Sigmoid colon (tissue), 4 donors: ENCODE data around the gene RUNX1.

Experiments
- CTCF ChIP-seq, 4 experiments: fragments of 450-650 bp in 3 of 4; fragments of 200-600 bp in 1 of 4; IDR thresholded peaks; one replicate each; pipeline ENCODE4 v1.5.1; 2016 to 2019; ENCODE audit warnings: antibody characterized with exemption in 4 of 4, mild to moderate bottlenecking in 3 of 4, moderate library complexity in 2 of 4
- EP300 ChIP-seq, 4 donors: sonication (generic); formaldehyde crosslinking; IDR thresholded peaks; one replicate each; pipeline ENCODE4 v1.6.1; 2017; ENCODE audit warnings: antibody characterized with exemption in 4 of 4
- POLR2A ChIP-seq, 2 donors: fragments of 450-650 bp; IDR thresholded peaks; one replicate each; pipeline ENCODE4 v1.6.1; 2016; ENCODE audit warnings: antibody characterized with exemption in 2 of 2, mild to moderate bottlenecking in 2 of 2, moderate library complexity in 2 of 2
- POLR2AphosphoS5 ChIP-seq, 4 donors: sonication (generic); formaldehyde crosslinking; IDR thresholded peaks; one replicate each; pipeline ENCODE4 v1.6.1; 2017; ENCODE audit warnings: antibody characterized with exemption in 4 of 4

GRCh38 chr21:34962586-34963222 lies 86.4 kb downstream of the RUNX1 start:
- TF ChIP-seq CTCF (IDR thresholded peaks at IDR 0.05): no peak
- no peak for TF ChIP-seq POLR2AphosphoS5 (IDR thresholded peaks at IDR 0.05)
- TF ChIP-seq POLR2A (IDR thresholded peaks at IDR 0.05): no peak
- TF ChIP-seq EP300 (IDR thresholded peaks at IDR 0.05): no peak
